ENCODE measurements around the gene TRIM24.

Gene TRIM24

GRCh38 chr7:138627361-138627760, 167.3 kb downstream of the TRIM24 start:
- H3K27me3 ChIP-seq = no peaks in the 10 kb centered on the region
- no peak for DNase-seq
- no peak overlapping the region for H3K4me3 ChIP-seq (ENCODE audit: low read depth, low read length)
- H3K9me3 ChIP-seq = no peaks in the 10 kb centered on the region; the same call in 1 of the 2 replicates
- no peaks in the 10 kb centered on the region for H3K4me1 ChIP-seq
- no peaks in the 10 kb centered on the region for H3K36me3 ChIP-seq
- no peak for TF ChIP-seq CTCF (IDR thresholded peaks at IDR 0.05; ENCODE audit: low read depth, low read length)

- Histone ChIP-seq H3K9me3 (peaks cover 4% of the 10 kb centered on the region), H3K4me3 (ENCODE audit: low read depth, low read length) (no peak overlapping the region), H3K4me1 (no peaks in the 10 kb centered on the region), H3K27me3 (no peaks in the 10 kb centered on the region), H3K36me3 (no peaks in the 10 kb centered on the region)
- no peak for TF ChIP-seq CTCF (IDR thresholded peaks at IDR 0.05; ENCODE audit: low read depth, low read length)
- no peak for DNase-seq
Measured at GRCh38 chr7:138630059-138630610, 170.1 kb downstream of the TRIM24 start.

GRCh38 chr7:138632384-138632783, 172.3 kb downstream of the TRIM24 start:
- no peak for TF ChIP-seq CTCF (IDR thresholded peaks at IDR 0.05; ENCODE audit: low read depth, low read length)
- Histone ChIP-seq H3K4me1 (no peaks in the 10 kb centered on the region), H3K27me3 (no peaks in the 10 kb centered on the region), H3K36me3 (no peaks in the 10 kb centered on the region), H3K9me3 (peaks cover 4% of the 10 kb centered on the region), H3K4me3 (ENCODE audit: low read depth, low read length) (no peak overlapping the region)
- DNase-seq = no peak

- H3K4me3 ChIP-seq (ENCODE audit: low read depth, low read length) = no peak overlapping the region
- no peak for DNase-seq
- H3K36me3 ChIP-seq = no peaks in the 10 kb centered on the region
- TF ChIP-seq CTCF (IDR thresholded peaks at IDR 0.05; ENCODE audit: low read depth, low read length) = no peak
- peaks cover 4% of the 10 kb centered on the region for H3K9me3 ChIP-seq
- H3K27me3 ChIP-seq = no peaks in the 10 kb centered on the region
- H3K4me1 ChIP-seq = no peaks in the 10 kb centered on the region
Measured at GRCh38 chr7:138632826-138633602, 173.0 kb downstream of the TRIM24 start.

Data from BE2C (cell line).